GM21423 (cell line): ENCODE measurements around the gene GPATCH8.
"Not testable (repeated sequence)": the region's sequence is repeated elsewhere in the genome, so short reads cannot be mapped to it uniquely, and the experiment has no call there.

Source experiments
- ATAC-seq: cut with Tn5 transposase; IDR thresholded peaks from one replicate; pipeline ENCODE4 v1.9.1; 2021; ENCODE audit warnings: mild to moderate bottlenecking, moderate library complexity; ENCODE audit not compliant: unreplicated experiment

GPATCH8 gene

DNA sequence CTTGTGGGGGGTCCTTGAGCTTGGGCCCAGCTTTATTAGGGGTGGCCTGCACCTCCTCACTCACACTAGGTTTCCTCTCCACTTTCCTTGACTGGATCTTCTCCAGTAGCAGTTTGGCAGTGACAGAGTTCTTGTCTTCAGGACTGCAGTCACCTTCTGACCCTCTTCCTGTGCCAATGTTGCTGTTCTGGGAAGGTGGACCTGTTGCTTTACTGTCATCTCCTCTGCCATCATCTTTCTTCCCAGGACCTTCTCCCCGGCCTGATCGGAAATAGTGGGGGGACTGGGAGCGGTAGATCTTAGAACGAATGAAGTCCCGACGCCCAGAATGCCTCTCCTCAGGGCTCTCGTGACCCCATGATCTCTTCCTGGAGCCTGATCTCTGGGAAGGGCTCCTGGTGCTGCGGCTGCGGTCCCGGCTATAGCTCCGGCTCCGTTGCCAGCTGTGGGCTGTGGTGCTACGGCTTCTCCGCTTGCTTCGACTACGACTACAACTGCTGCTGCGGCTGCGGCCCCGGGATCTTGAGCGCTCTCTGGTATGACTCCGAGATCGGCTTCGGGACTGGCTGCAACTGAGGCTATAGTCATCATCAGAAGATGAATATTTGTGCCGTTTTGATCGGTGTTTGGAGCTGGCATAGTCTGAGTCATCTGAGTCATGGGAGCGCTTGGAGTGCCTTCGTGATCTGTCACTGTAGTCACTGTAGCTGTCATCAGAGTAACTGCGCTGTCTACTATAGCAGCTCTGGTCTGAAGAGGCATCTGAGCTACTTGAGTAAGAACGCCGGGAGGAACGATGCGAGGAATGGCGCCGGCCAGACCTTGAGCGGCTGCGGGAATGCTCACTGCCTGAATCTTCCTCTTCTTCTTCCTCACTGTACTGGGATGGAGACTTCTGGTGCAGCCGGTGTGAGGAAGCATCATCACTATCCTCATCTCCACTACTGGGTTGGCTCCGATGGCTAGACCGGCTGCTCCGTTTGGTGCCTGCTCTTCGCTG is 104.2 kb downstream of the GPATCH8 start:
- ATAC-seq, result no peak

DNA sequence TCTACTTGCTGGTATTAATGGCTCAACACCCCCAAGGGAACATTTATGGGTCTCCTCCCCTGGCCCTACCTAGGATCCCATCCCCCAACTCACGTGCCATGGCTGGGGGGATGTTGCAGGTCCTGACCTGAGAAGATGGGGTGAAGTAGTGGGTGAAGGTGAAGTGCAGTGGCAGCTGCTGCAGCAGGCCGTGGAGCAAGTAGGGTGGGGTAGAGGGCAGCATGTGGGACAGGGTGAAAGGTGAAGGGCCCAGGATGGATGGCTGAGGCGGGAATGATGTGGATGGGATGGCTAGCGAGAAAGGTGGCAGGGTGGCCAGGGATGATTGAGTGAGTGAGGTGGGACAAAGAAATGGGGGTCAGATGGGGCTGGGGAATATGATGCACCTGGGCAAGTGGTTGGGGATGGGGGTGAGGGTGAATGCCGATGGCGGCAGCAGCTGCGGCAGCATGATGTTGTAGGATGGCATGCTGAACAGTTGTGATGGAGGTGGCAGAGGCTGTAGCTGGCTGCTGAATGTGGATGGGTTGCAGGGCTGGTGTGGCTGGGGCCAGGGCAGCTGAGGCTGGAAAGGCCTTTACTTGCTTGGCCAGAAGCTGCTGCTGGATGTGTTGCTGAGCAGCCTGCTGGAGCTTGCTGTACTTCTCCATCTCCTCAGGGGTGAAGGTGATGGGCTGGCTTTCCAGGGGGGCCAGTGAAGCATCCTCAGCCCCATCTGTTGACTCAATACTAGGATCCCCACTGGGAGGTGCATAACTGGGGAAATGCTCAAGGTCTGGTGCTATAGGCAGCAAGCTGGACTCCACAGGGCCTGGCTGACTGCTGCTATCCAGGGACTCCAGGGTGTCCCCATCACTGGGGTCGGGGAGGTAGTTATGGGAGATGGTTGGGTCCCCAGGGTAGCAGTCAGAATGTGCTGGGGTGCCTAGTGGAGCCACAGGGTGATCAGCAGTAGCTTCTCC is 105.4 kb downstream of the GPATCH8 start:
- no peak for ATAC-seq

GRCh38 chr17:44396946-44397345 is 106.3 kb downstream of the GPATCH8 start:
- no peak for ATAC-seq

DNA sequence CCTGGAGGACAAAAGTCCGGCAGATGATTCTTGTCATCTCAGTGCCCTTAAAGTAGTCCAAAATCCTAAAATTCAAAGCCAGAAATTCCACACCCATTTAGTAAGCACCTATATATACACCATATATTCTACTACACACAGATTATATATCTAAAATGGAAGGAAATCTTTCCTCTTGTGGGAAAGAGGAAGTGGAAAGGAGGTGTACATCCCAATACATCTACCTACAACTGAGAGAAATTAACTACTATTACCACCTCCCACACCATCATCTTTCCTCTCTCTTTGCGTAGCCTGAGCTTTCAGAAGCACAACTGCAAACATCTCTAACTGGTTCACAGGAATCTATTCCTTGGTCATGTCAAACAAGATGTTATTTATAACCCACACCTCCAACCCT is 108.4 kb downstream of the GPATCH8 start:
- ATAC-seq, result no peak

- not testable (repeated sequence) for ATAC-seq
Measured at GRCh38 chr17:44394112-44394511, 109.1 kb downstream of the GPATCH8 start.

- ATAC-seq, result no peak
Measured at GRCh38 chr17:44390250-44390870, 112.8 kb downstream of the GPATCH8 start.

- ATAC-seq, result no peak
Measured at GRCh38 chr17:44389723-44390202, 113.4 kb downstream of the GPATCH8 start.

GRCh38 chr17:44389281-44389680 is 113.9 kb downstream of the GPATCH8 start, which contains the start of gene ITGA2B:
Gene ITGA2B, minus strand, starts transcription at chr17:44389649. Its CDS starts 176 bp downstream, at chr17:44389473.
- no peak for ATAC-seq

DNA sequence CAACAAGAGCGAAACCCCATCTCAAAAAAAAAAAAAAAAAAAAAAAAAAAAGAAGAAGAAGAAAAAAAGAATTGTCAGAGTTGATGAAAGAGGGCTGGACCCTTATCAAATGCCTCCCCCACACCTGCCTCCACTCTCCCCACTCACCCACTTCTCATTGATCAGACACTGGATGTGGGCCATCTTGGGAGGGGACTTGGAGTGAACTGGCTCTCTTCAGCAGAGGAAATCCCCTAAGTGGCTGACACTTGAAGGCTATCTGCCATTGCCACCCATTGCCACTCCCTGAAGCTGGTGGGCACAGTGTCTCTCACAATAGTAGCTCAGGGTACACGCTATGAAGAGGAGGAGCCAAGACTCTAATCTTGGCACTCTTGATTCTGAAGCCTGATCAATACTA is 115.4 kb downstream of the GPATCH8 start:
- no peak for ATAC-seq

GRCh38 chr17:44386182-44386525 is 117.1 kb downstream of the GPATCH8 start:
- ATAC-seq, result no peak

GRCh38 chr17:44385287-44386181 is 117.7 kb downstream of the GPATCH8 start:
- peak; percentile 50 for ATAC-seq

DNA sequence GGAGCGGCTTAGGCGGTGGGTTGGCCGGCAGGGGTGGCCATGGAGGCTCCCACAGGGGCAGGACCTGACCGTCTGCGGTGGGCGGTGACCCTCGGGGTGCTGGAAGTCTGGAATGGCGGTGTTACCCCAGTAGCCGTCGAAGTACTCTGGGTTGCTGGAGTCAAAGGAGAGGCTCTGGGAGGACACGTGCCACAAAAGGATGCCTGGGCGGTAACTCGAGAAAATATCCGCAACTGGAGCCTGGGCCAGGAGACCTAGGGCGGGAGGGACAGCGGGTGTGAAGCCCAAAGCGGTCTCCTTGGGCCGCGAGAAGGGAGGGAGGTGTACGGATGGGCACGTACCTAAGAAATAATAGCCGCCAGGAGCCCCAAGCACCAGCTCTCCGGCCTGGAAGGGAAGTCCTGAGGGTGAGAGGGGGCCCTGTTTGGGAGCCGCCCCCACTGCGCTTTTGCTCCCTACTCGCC is 118.4 kb downstream of the GPATCH8 start:
- ATAC-seq, result peak; percentile 15

GRCh38 chr17:44384281-44384822 is 118.9 kb downstream of the GPATCH8 start:
- no peak for ATAC-seq

DNA sequence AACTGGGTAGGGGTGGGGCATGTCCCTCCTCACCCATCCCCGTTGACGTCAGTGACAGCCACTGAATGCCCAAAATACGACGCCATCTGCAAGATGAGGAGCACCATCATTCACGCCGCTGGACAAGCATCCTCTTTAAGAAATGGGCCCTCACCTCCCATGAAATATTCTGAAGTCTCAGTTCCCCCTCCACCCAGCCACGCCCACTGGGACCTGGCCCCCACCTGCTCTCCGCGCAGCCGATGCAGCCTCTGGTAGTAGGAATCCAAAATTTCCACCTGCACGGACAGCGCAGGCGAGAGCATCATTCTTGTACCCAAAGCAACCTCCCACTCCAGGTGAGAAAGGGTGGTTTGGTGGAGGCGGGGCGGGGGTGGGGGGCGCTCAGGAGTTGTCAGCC is 119.3 kb downstream of the GPATCH8 start:
- ATAC-seq, result no peak

- ATAC-seq, result no peak
Measured at GRCh38 chr17:44383363-44383762, 119.8 kb downstream of the GPATCH8 start.

- no peak for ATAC-seq
Measured at GRCh38 chr17:44382917-44383316, 120.3 kb downstream of the GPATCH8 start.

DNA sequence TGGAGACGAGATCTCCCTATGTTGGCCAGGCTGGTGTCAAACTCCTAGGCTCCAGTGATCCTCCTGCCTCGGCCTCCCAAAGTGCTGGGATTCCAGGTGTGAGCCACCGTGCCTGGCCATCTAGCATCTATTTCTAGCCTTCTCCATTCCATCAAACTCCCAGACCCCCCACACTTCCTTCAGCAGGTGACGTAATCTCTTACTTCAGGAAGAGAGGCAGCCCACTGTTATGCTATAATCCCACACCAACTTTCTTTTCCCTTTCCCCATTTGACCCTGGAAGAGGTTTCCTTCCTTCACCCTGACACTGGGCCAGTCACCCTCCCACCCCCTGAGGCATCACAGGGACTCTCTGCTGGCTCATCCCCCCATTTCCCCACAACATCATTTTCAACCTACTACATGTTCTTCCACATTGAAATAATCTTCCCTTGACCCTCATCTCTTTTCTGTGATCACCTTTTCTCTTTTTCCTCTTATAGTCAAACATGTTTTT is 121.3 kb downstream of the GPATCH8 start:
- ATAC-seq, result no peak

- no peak for ATAC-seq
Measured at GRCh38 chr17:44380767-44381166, 122.4 kb downstream of the GPATCH8 start.

DNA sequence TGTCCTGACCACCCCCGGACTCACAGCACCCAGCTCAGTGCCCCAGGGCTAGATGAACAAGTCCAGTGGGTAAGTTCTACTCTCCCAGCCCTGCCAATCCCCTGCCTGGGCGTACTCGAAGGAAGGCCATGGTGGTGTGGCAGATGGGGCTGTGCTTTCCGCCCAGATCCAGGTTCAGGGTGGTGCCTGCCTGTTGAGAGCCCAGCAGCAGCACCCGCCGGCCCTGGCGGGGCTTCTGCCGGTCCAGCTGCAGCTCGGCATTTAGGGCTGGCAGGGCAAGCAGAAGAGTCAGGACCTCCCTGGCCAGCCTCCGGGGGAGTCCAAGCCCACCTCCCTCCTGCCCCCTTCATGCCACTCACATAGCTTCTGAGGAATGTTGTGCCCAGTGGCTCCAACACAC is 123.3 kb downstream of the GPATCH8 start:
- ATAC-seq, result no peak
